Kidney (tissue), 14 donors: ENCODE measurements around the gene KCNQ1. TPM values are rescaled to one million over a fixed set of nuclear protein-coding genes. Genes with fewer than 3 reads are reported as not detected.

Experiments used
- DNase-seq, 5 donors: peaks; one replicate each; pipeline ENCODE4 v3.0.0-alpha.2; 2013 to 2020
- FAIRE-seq: peaks from 2 replicates; lab custom pipeline; 2012; peaks lifted over from hg19 to GRCh38; lab: Jason Lieb, UNC
- H3K27ac ChIP-seq, 2 donors: one replicate each; pipeline ENCODE4 v1.7.0; 2013; ENCODE audit warnings: low read depth in 2 of 2, low read length in 2 of 2, inconsistent platforms in 1 of 2
- H3K27me3 ChIP-seq: one replicate; pipeline ENCODE4 v1.7.1; 2013; ENCODE audit warnings: low read length, inconsistent platforms; ENCODE audit not compliant: control insufficient read depth, insufficient read depth
- H3K36me3 ChIP-seq, 3 donors: one replicate each; pipeline versions ENCODE4 v1.7.0 to v1.7.1; 2013; ENCODE audit warnings: low read length in 3 of 3, control low read depth in 1 of 3, inconsistent platforms in 1 of 3; ENCODE audit not compliant: insufficient read depth in 3 of 3, control insufficient read depth in 2 of 3
- H3K4me1 ChIP-seq, 3 donors: one replicate each; pipeline versions ENCODE4 v1.7.0 to v1.7.1; 2013; ENCODE audit warnings: low read length in 3 of 3, inconsistent platforms in 1 of 3, low read depth in 1 of 3; ENCODE audit not compliant: control insufficient read depth in 2 of 3, insufficient read depth in 2 of 3
- H3K4me3 ChIP-seq, 3 donors: one replicate each; pipeline versions ENCODE4 v1.7.0 to v1.8.1; 2013; ENCODE audit warnings: low read length in 3 of 3, control low read depth in 1 of 3, inconsistent platforms in 1 of 3
- H3K9ac ChIP-seq, 3 donors: one replicate each; pipeline versions ENCODE4 v1.7.0 to v1.7.1; 2013; ENCODE audit warnings: low read length in 3 of 3, control low read depth in 1 of 3, inconsistent platforms in 1 of 3
- H3K9me3 ChIP-seq, 3 donors: one replicate each; pipeline versions ENCODE4 v1.7.0 to v1.7.1; 2013; ENCODE audit warnings: low read length in 3 of 3, control low read depth in 1 of 3, inconsistent platforms in 1 of 3; ENCODE audit not compliant: control insufficient read depth in 2 of 3, insufficient read depth in 1 of 3
- CTCF ChIP-seq: IDR thresholded peaks from 3 replicates; pipeline ENCODE4 v1.5.1; 2012; ENCODE audit warnings: mild to moderate bottlenecking, moderate library complexity, borderline replicate concordance; ENCODE audit not compliant: insufficient read depth; ENCODE audit errors: extremely low read depth
- intact Hi-C: fragments of 100-400 bp; cut with DNase I; formaldehyde crosslinking; loops from one replicate; pipeline ENCODE4 v1.11.1; 2022
- polyA plus RNA-seq: library from polyadenylated mRNA; stranded (reverse); fragments of 350-450 nt; fragmentation: Illumina TruSeq; extraction: RNeasy Lipid Tissue Mini Kit (QIAGEN cat#74804); gene quantifications from one replicate; pipeline ENCODE4 v1.2.3, GENCODE V29; 2014; ENCODE audit warnings: low read depth, low replicate concordance; ENCODE audit not compliant: insufficient read depth
- total RNA-seq: library from RNA; stranded (reverse); fragmentation: NEBNext Ultra II Directional; extraction: Animal tissue kit (Norgen Biotek cat#: 25700); gene quantifications from one replicate; pipeline ENCODE4 v1.2.1, GENCODE V29; 2021
- donor health status: control.
- donor health status: control.
- donor health status: control.
- donor health status: control.
- donor health status: control.
- donor health status: DM: yes; HTN: yes; CAD: no.
- donor health status: Normal renal cell carcinoma (clear cell type).

Gene KCNQ1
- total and polyA plus RNA-seq, 2 donors from 2014 or later, result 45.5 to 49.4 TPM

- Histone ChIP-seq H3K9ac (no peak overlapping the region), H3K9me3 (no peaks in the 10 kb centered on the region), H3K4me1 (peaks cover 0 to 2% (median 0%) of the 10 kb centered on the region in 3 donors), H3K36me3 (no peaks in the 10 kb centered on the region), H3K27me3 (no peaks in the 10 kb centered on the region), H3K4me3 (no peak overlapping the region), H3K27ac (no peak overlapping the region)
- DNase-seq, result peak in 1 of 5 donors; percentile 29
- intact Hi-C loops, result no loop called here
- FAIRE-seq, result no peak
- no peak for TF ChIP-seq CTCF
These were observed 269.6 kb downstream of the KCNQ1 start for GRCh38 chr11:2714463-2714800.

GRCh38 chr11:2714871-2715270, 270.1 kb downstream of the KCNQ1 start:
- Histone ChIP-seq H3K9ac (no peak overlapping the region), H3K36me3 (no peaks in the 10 kb centered on the region), H3K9me3 (no peaks in the 10 kb centered on the region), H3K27ac (no peak overlapping the region), H3K27me3 (no peaks in the 10 kb centered on the region), H3K4me3 (no peak overlapping the region), H3K4me1 (no peaks in the 10 kb centered on the region)
- no peak for FAIRE-seq
- DNase-seq, result peak in 1 of 5 donors; percentile 65
- intact Hi-C loops, result no loop called here
- no peak for TF ChIP-seq CTCF

- FAIRE-seq (no peak), DNase-seq (peak in 1 of 5 donors; percentile 46)
- TF ChIP-seq CTCF, result no peak
- Histone ChIP-seq H3K27ac (no peak overlapping the region), H3K9ac (no peak overlapping the region), H3K9me3 (no peaks in the 10 kb centered on the region), H3K36me3 (no peaks in the 10 kb centered on the region), H3K4me3 (no peak overlapping the region), H3K4me1 (no peaks in the 10 kb centered on the region), H3K27me3 (no peaks in the 10 kb centered on the region)
- intact Hi-C loops, result no loop called here
These were observed 271.0 kb downstream of the KCNQ1 start for GRCh38 chr11:2715716-2716350.
